Keratinocyte (primary cell): ENCODE data around the gene IQCK.

Source experiments
- CTCF ChIP-seq, 3 experiments: IDR thresholded peaks in 1 of 3; conservative IDR thresholded peaks in 1 of 3; optimal IDR thresholded peaks in 1 of 3; 2 replicates in 2 of 3; 3 replicates in 1 of 3; pipeline versions ENCODE3 to v1.5.1; 2011; ENCODE audit warnings: low read length in 3 of 3, mild to moderate bottlenecking in 3 of 3, moderate library complexity in 2 of 3, control low read depth in 1 of 3, inconsistent platforms in 1 of 3; ENCODE audit not compliant: insufficient read depth in 2 of 3; ENCODE audit errors: extremely low read depth in 1 of 3
- EZH2 ChIP-seq: IDR thresholded peaks from one replicate; pipeline ENCODE4 v1.6.1; 2012; ENCODE audit warnings: inconsistent platforms, mild to moderate bottlenecking, low read length, moderate library complexity

- TF ChIP-seq CTCF (optimal IDR thresholded peaks at IDR 0.05 in 1 of 3, IDR thresholded peaks at IDR 0.05 in 1 of 3, conservative IDR thresholded peaks at IDR 0.05 in 1 of 3; ENCODE audit: extremely low read depth in 1 of 3, insufficient read depth in 2 of 3, low read length in 3 of 3), result no peak
- no peak for TF ChIP-seq EZH2
Measured at GRCh38 chr16:19709381-19710136, 8.5 kb upstream of the IQCK start.
